Testis (tissue), 2 donors: ENCODE results near the gene NBAS.

Experiments
- POLR2A ChIP-seq: fragments of 450-650 bp; IDR thresholded peaks from one replicate; pipeline ENCODE4 v1.6.1; 2017; ENCODE audit warnings: antibody characterized with exemption, mild to moderate bottlenecking, moderate library complexity
- TF ChIP-seq, protein P1 (sequence below), 3 experiments: fragments of 450-650 bp in 2 of 3; fragments of 200-600 bp in 1 of 3; sonication (generic) in 1 of 3; IDR thresholded peaks; one replicate each; pipeline ENCODE4 v1.5.1; 2016 to 2019; ENCODE audit warnings: antibody characterized with exemption in 3 of 3, mild to moderate bottlenecking in 2 of 3, moderate library complexity in 1 of 3

- TF ChIP-seq, protein P1, sequence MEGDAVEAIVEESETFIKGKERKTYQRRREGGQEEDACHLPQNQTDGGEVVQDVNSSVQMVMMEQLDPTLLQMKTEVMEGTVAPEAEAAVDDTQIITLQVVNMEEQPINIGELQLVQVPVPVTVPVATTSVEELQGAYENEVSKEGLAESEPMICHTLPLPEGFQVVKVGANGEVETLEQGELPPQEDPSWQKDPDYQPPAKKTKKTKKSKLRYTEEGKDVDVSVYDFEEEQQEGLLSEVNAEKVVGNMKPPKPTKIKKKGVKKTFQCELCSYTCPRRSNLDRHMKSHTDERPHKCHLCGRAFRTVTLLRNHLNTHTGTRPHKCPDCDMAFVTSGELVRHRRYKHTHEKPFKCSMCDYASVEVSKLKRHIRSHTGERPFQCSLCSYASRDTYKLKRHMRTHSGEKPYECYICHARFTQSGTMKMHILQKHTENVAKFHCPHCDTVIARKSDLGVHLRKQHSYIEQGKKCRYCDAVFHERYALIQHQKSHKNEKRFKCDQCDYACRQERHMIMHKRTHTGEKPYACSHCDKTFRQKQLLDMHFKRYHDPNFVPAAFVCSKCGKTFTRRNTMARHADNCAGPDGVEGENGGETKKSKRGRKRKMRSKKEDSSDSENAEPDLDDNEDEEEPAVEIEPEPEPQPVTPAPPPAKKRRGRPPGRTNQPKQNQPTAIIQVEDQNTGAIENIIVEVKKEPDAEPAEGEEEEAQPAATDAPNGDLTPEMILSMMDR (IDR thresholded peaks at IDR 0.05): no peak
- TF ChIP-seq POLR2A: no peak
These were observed 35.2 kb upstream of the NBAS start for GRCh38 chr2:15596350-15596749.
